Endothelial cell of umbilical vein (primary cell): ENCODE results near the gene KCNJ6. TPM values are rescaled to one million over a fixed set of nuclear protein-coding genes. Genes with fewer than 3 reads are reported as not detected.

ENCODE experiments used
- BruUV-seq: library from RNA; stranded (reverse); fragments of 400-500 nt; replicated peaks from 2 replicates; lab custom pipeline; 2021; lab: Mats Ljungman, UMichigan
- CTCF ChIA-PET: fragments of 300-600, 350-600 bp; sonication (Branson Sonifier 250); formaldehyde crosslinking; loops from one replicate; lab custom pipeline; 2021; ENCODE audit warnings: antibody characterized with exemption, inconsistent platforms; lab: Charles Lee
- POLR2A ChIA-PET: fragments of 300-600, 350-600 bp; sonication (Branson Sonifier 250); formaldehyde crosslinking; loops from one replicate; lab custom pipeline; 2021; ENCODE audit warnings: antibody characterized with exemption, inconsistent platforms; lab: Charles Lee
- DNase-seq: peaks from one replicate; pipeline ENCODE4 v3.0.0-alpha.2; 2011; ENCODE audit warnings: low read depth, low spot score
- FAIRE-seq: peaks from 2 replicates; lab custom pipeline; 2011; peaks lifted over from hg19 to GRCh38; lab: Jason Lieb, UNC
- H2AFZ ChIP-seq: 2 replicates; pipeline ENCODE4 v1.6.0; 2012; ENCODE audit warnings: low read depth, low read length, control low read depth, inconsistent platforms
- H3K27ac ChIP-seq: 2 replicates; pipeline ENCODE4 v1.5.1; 2011; ENCODE audit warnings: low read depth, mild to moderate bottlenecking, control low read depth, low read length, moderate library complexity; ENCODE audit not compliant: insufficient read depth
- H3K27me3 ChIP-seq, 2 experiments: 2 replicates each; pipeline versions ENCODE4 v1.6.0 to v1.6.1; 2011; ENCODE audit warnings: low read length in 2 of 2, mixed read lengths in 1 of 2; ENCODE audit not compliant: control insufficient read depth in 2 of 2, insufficient read depth in 2 of 2
- H3K36me3 ChIP-seq, 2 experiments: 2 replicates in 1 of 2; 3 replicates in 1 of 2; pipeline ENCODE4 v1.5.1; 2011; ENCODE audit warnings: low read length in 2 of 2, mild to moderate bottlenecking in 1 of 2, moderate library complexity in 1 of 2; ENCODE audit not compliant: control insufficient read depth in 2 of 2, insufficient read depth in 2 of 2; ENCODE audit errors: extremely low read depth in 1 of 2
- H3K4me1 ChIP-seq: 3 replicates; pipeline ENCODE4 v1.5.1; 2011; ENCODE audit warnings: mild to moderate bottlenecking, low read length; ENCODE audit not compliant: control insufficient read depth, insufficient read depth; ENCODE audit errors: extremely low read depth
- H3K4me2 ChIP-seq: 2 replicates; pipeline ENCODE4 v1.6.1; 2011; ENCODE audit warnings: low read length, control low read depth, mixed read lengths; ENCODE audit not compliant: insufficient read depth
- H3K4me3 ChIP-seq, 3 experiments: fragments of 200-600 bp in 1 of 3; sonication (generic), shearing (Covaris generic) in 1 of 3; replicated peaks in 1 of 3; 2 replicates each; pipeline ENCODE4 v1.5.1; 2011 to 2016; ENCODE audit warnings: control low read depth in 3 of 3, low read length in 3 of 3, mild to moderate bottlenecking in 2 of 3, inconsistent platforms in 1 of 3, low read depth in 1 of 3, moderate library complexity in 1 of 3; ENCODE audit not compliant: insufficient read depth in 1 of 3
- H3K79me2 ChIP-seq: 2 replicates; pipeline ENCODE4 v1.6.0; 2012; ENCODE audit warnings: low read length, inconsistent platforms; ENCODE audit not compliant: control insufficient read depth, insufficient read depth
- H3K9ac ChIP-seq: replicated peaks from 2 replicates; pipeline ENCODE3; 2011; ENCODE audit warnings: low read length, control low read depth; ENCODE audit not compliant: insufficient read depth; ENCODE audit errors: extremely low read depth
- H3K9me1 ChIP-seq: replicated peaks from 3 replicates; pipeline ENCODE4 v1.6.0; 2011; ENCODE audit warnings: mild to moderate bottlenecking, low read length; ENCODE audit not compliant: control insufficient read depth, insufficient read depth; ENCODE audit errors: extremely low read depth
- H3K9me3 ChIP-seq: replicated peaks from 2 replicates; pipeline ENCODE4 v1.5.1; 2012; ENCODE audit warnings: low read length, inconsistent platforms; ENCODE audit not compliant: control insufficient read depth, insufficient read depth
- H4K20me1 ChIP-seq: replicated peaks from 2 replicates; pipeline ENCODE3; 2011; ENCODE audit warnings: mild to moderate bottlenecking, low read length; ENCODE audit not compliant: control insufficient read depth, insufficient read depth; ENCODE audit errors: extremely low read depth
- CTCF ChIP-seq, 2 donors: IDR thresholded peaks; 1 replicate in 1 of 2; 2 replicates in 1 of 2; pipeline ENCODE4 v1.5.1; 2011; ENCODE audit warnings: low read length in 2 of 2, mild to moderate bottlenecking in 2 of 2, moderate library complexity in 2 of 2, control low read depth in 1 of 2, inconsistent platforms in 1 of 2, low read depth in 1 of 2; ENCODE audit not compliant: insufficient read depth in 1 of 2; ENCODE audit errors: extremely low read depth in 1 of 2
- EZH2 ChIP-seq: IDR thresholded peaks from 2 replicates; pipeline ENCODE4 v1.6.1; 2012; ENCODE audit warnings: borderline replicate concordance, low read depth, mild to moderate bottlenecking, moderate library complexity, low read length, inconsistent platforms; ENCODE audit not compliant: severe bottlenecking
- FOS ChIP-seq: IDR thresholded peaks from 2 replicates; pipeline ENCODE4 v1.6.1; 2011; ENCODE audit warnings: mild to moderate bottlenecking, low read length, moderate library complexity, borderline replicate concordance; ENCODE audit not compliant: insufficient read depth
- GATA2 ChIP-seq: IDR thresholded peaks from 2 replicates; pipeline ENCODE4 v1.7.0; 2011; ENCODE audit warnings: low read depth, mild to moderate bottlenecking, moderate library complexity, mixed read lengths, low read length; ENCODE audit not compliant: insufficient read length, insufficient read depth
- JUN ChIP-seq: IDR thresholded peaks from 2 replicates; pipeline ENCODE4 v1.6.1; 2011; ENCODE audit warnings: borderline replicate concordance, low read depth; ENCODE audit not compliant: insufficient read length, insufficient read depth
- MYC ChIP-seq: IDR thresholded peaks from one replicate; pipeline ENCODE4 v1.6.1; 2011; ENCODE audit warnings: mild to moderate bottlenecking, low read depth, low read length
- POLR2A ChIP-seq: IDR thresholded peaks from 2 replicates; pipeline ENCODE4 v1.6.1; 2012; ENCODE audit warnings: low read depth, mild to moderate bottlenecking, control low read depth, low read length
- POLR2AphosphoS5 ChIP-seq: IDR thresholded peaks from 2 replicates; pipeline ENCODE4 v1.6.1; 2012; ENCODE audit warnings: low read depth, mild to moderate bottlenecking, control low read depth, low read length, moderate library complexity; ENCODE audit not compliant: insufficient read depth
- dilution Hi-C: fragments of 300-500 bp; cut with MboI; formaldehyde crosslinking; loops from one replicate; pipeline ENCODE4 v1.15.0; 2019; ENCODE audit warnings: low sequenced_read_pairs; ENCODE audit not compliant: extremely low pct_ligation_motif_present
- intact Hi-C: fragments of 100-400 bp; cut with micrococcal nuclease; formaldehyde crosslinking; loops from one replicate; pipeline ENCODE4 v1.10.0; 2022
- polyA plus RNA-seq, 4 experiments: library from polyadenylated mRNA; depleted of rRNA in 3 of 4; stranded (reverse) in 3 of 4; unstranded in 1 of 4; fragments of >200 nt; gene quantifications; 2 replicates each; pipeline versions ENCODE4 v1.2.1 to v1.2.3, GENCODE V29; 2011 to 2012; ENCODE audit warnings: missing spikeins in 1 of 4
- total RNA-seq: library from RNA; stranded (reverse); gene quantifications from 2 replicates; pipeline ENCODE4 v1.2.3, GENCODE V29; 2021
- TF ChIP-seq, protein P1 (sequence below): IDR thresholded peaks from 2 replicates; pipeline ENCODE4 v1.6.1; 2011; ENCODE audit not compliant: insufficient read depth, insufficient read length

Gene KCNJ6
- total and polyA plus RNA-seq, 2 donors (not counting 3 experiments of a cell fraction or from before 2014, with no cell fraction given), result not detected

- CTCF ChIA-PET, result interaction anchor here (0.5 to 1.6 kb wide), 4 partner anchors 17 to 746 kb away, joined by 3 to 7 read pairs (median 4); no protein-coding TSS in a partner anchor
- POLR2A ChIA-PET, result no interaction called here
- Histone ChIP-seq H3K27ac (no peak overlapping the region), H3K27me3 (peaks cover 18% of the 10 kb centered on the region in 2 experiments), H3K9me3 (no peaks in the 10 kb centered on the region), H3K36me3 (no peaks in the 10 kb centered on the region), H3K79me2 (no peaks in the 10 kb centered on the region), H3K4me1 (no peaks in the 10 kb centered on the region), H2AFZ (no peak overlapping the region), H3K9me1 (no peaks in the 10 kb centered on the region), H3K9ac (no peak overlapping the region), H3K4me2 (no peak overlapping the region), H3K4me3 (no peak overlapping the region), H4K20me1 (no peaks in the 10 kb centered on the region)
- DNase-seq (no peak), FAIRE-seq (no peak)
- dilution Hi-C loops (no loop called here), intact Hi-C loops (no loop called here)
- no TSS peak for BruUV-seq
- TF ChIP-seq POLR2AphosphoS5, result no peak
- no peak for TF ChIP-seq MYC
- TF ChIP-seq, protein P1, sequence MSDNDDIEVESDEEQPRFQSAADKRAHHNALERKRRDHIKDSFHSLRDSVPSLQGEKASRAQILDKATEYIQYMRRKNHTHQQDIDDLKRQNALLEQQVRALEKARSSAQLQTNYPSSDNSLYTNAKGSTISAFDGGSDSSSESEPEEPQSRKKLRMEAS, result no peak
- no peak for TF ChIP-seq POLR2A
- TF ChIP-seq CTCF (IDR thresholded peaks at IDR 0.05; ENCODE audit: extremely low read depth in 1 of 2, insufficient read depth in 1 of 2, low read depth in 1 of 2, low read length in 2 of 2), result no peak
- TF ChIP-seq EZH2, result no peak
- TF ChIP-seq FOS, result no peak
- TF ChIP-seq GATA2, result no peak
- no peak for TF ChIP-seq JUN
These were observed 221.1 kb downstream of the KCNJ6 start for GRCh38 chr21:37695111-37695510.
